HepG2 (cell line): ENCODE data around the gene FAM53B. TPM values are rescaled to one million over a fixed set of nuclear protein-coding genes. Genes with fewer than 3 reads are reported as not detected.

Experiments
- ATAC-seq: fragments of 200-7000 bp; cut with Tn5 transposase; 3 replicates; pipeline ENCODE4 v1.9.1; 2020; ENCODE audit warnings: mild to moderate bottlenecking, moderate library complexity
- BruUV-seq: library from RNA; stranded (reverse); fragments of 400-500 nt; replicated peaks from 2 replicates; lab custom pipeline; 2021; lab: Mats Ljungman, UMichigan
- CTCF ChIA-PET: fragments of 300-600 bp; formaldehyde crosslinking; extraction: SDS; loops from one replicate; lab custom pipeline; 2021; ENCODE audit warnings: low total read pairs, inconsistent platforms, low intra/inter-chr PET ratio; lab: Yijun Ruan, JAX
- POLR2A ChIA-PET: fragments of 350-600 bp; sonication (Branson Sonifier 250); formaldehyde crosslinking; loops from one replicate; lab custom pipeline; 2020; ENCODE audit warnings: antibody characterized with exemption, inconsistent platforms; lab: Yijun Ruan, JAX
- DNase-seq: peaks from one replicate; pipeline ENCODE4 v3.0.0-alpha.2; 2015; ENCODE audit warnings: low spot score
- FAIRE-seq: peaks from 3 replicates; lab custom pipeline; 2011; peaks lifted over from hg19 to GRCh38; lab: Jason Lieb, UNC
- H2AFZ ChIP-seq: one replicate; pipeline ENCODE4 v1.6.1; 2011; ENCODE audit warnings: low read length, inconsistent platforms
- H3K27ac ChIP-seq: fragments of 300-600 bp; 3 replicates; pipeline ENCODE4 v1.8.0; 2011; ENCODE audit warnings: mixed run types, mild to moderate bottlenecking, mixed read lengths, low read length, inconsistent platforms; ENCODE audit not compliant: insufficient read depth; ENCODE audit errors: extremely low read length
- H3K27me3 ChIP-seq, 2 experiments: fragments of 200-600 bp in 1 of 2; 2 replicates in 1 of 2; 3 replicates in 1 of 2; pipeline versions ENCODE4 v1.6.0 to v1.8.0; 2011; ENCODE audit warnings: low read length in 2 of 2, mild to moderate bottlenecking in 2 of 2, moderate library complexity in 2 of 2, inconsistent platforms in 1 of 2; ENCODE audit not compliant: insufficient read depth in 2 of 2, control insufficient read depth in 1 of 2
- H3K36me3 ChIP-seq, 2 experiments: fragments of 200-600 bp in 1 of 2; replicated peaks in 1 of 2; 2 replicates in 1 of 2; 3 replicates in 1 of 2; pipeline versions ENCODE4 v1.5.1 to v1.8.0; 2011; ENCODE audit warnings: low read length in 2 of 2, inconsistent platforms in 1 of 2; ENCODE audit not compliant: insufficient read depth in 2 of 2, control insufficient read depth in 1 of 2
- H3K4me1 ChIP-seq: 2 replicates; pipeline ENCODE4 v1.5.1; 2012; ENCODE audit warnings: low read length, inconsistent platforms; ENCODE audit not compliant: insufficient read depth
- H3K4me2 ChIP-seq: 2 replicates; pipeline ENCODE4 v1.6.0; 2011; ENCODE audit warnings: low read depth, low read length, inconsistent platforms
- H3K4me3 ChIP-seq, 3 experiments: fragments of 200-600 bp in 1 of 3; sonication (generic), shearing (Covaris generic) in 1 of 3; replicated peaks in 1 of 3; 2 replicates each; pipeline ENCODE4 v1.5.1; 2011 to 2016; ENCODE audit warnings: low read length in 3 of 3, inconsistent platforms in 2 of 3, low read depth in 2 of 3, mild to moderate bottlenecking in 2 of 3, control low read depth in 1 of 3, mixed read lengths in 1 of 3; ENCODE audit not compliant: insufficient read depth in 1 of 3
- H3K79me2 ChIP-seq: one replicate; pipeline ENCODE4 v1.6.1; 2011; ENCODE audit warnings: low read length, inconsistent platforms; ENCODE audit not compliant: insufficient read depth
- H3K9ac ChIP-seq: 2 replicates; pipeline ENCODE4 v1.6.0; 2011; ENCODE audit warnings: mild to moderate bottlenecking, low read depth, low read length, inconsistent platforms; ENCODE audit not compliant: insufficient read depth
- H3K9me3 ChIP-seq: 2 replicates; pipeline ENCODE4 v1.5.1; 2012; ENCODE audit warnings: mild to moderate bottlenecking, low read length
- H4K20me1 ChIP-seq: 2 replicates; pipeline ENCODE4 v1.6.0; 2011; ENCODE audit warnings: inconsistent platforms, mild to moderate bottlenecking, low read length, moderate library complexity; ENCODE audit not compliant: insufficient read depth
- ARID4A ChIP-seq: sonication (generic); formaldehyde crosslinking; IDR thresholded peaks from 2 replicates; pipeline ENCODE4 v1.5.0; 2020; ENCODE audit warnings: mild to moderate bottlenecking, missing genetic modification reagents, borderline replicate concordance
- ARNT ChIP-seq: fragments of 450-650 bp; IDR thresholded peaks from 2 replicates; pipeline ENCODE4 v1.6.1; 2017
- CBX2 ChIP-seq, 2 experiments: fragments of 200-600 bp in 1 of 2; sonication (generic); formaldehyde crosslinking in 1 of 2; IDR thresholded peaks; 2 replicates each; pipeline versions ENCODE4 v1.7.0 to v1.8.1; 2018 to 2022; ENCODE audit warnings: low read depth in 2 of 2, low read length in 1 of 2, mild to moderate bottlenecking in 1 of 2, missing genetic modification reagents in 1 of 2
- CEBPB ChIP-seq: IDR thresholded peaks from 2 replicates; pipeline ENCODE4 v1.6.1; 2011; ENCODE audit warnings: low read depth, low read length, improper control_type of control experiment, borderline replicate concordance
- KAT7 ChIP-seq: IDR thresholded peaks from 2 replicates; pipeline ENCODE4 v1.6.1; 2018; ENCODE audit warnings: borderline replicate concordance, missing compliant biosample characterization
- KDM4B ChIP-seq: sonication (generic); formaldehyde crosslinking; IDR thresholded peaks from 2 replicates; pipeline ENCODE4 v1.4.0; 2020; ENCODE audit warnings: missing genetic modification reagents
- KLF16 ChIP-seq, 2 experiments: sonication (generic) in 1 of 2; formaldehyde crosslinking in 1 of 2; IDR thresholded peaks; 2 replicates each; pipeline versions ENCODE4 v1.6.1 to v1.8.0; 2016 to 2023; ENCODE audit warnings: missing genetic modification reagents in 2 of 2, missing compliant biosample characterization in 1 of 2
- NFIC ChIP-seq: IDR thresholded peaks from 2 replicates; pipeline ENCODE4 v1.6.1; 2012; ENCODE audit warnings: mild to moderate bottlenecking, low read length, inconsistent platforms
- NR2F1 ChIP-seq, 2 experiments: fragments of 450-650 bp in 1 of 2; formaldehyde crosslinking in 1 of 2; IDR thresholded peaks; 2 replicates each; pipeline versions ENCODE4 v1.5.0 to v1.6.1; 2016 to 2020; ENCODE audit warnings: mild to moderate bottlenecking in 1 of 2, missing compliant biosample characterization in 1 of 2, missing genetic modification reagents in 1 of 2, moderate library complexity in 1 of 2
- SNAPC5 ChIP-seq: sonication (generic); formaldehyde crosslinking; IDR thresholded peaks from 2 replicates; pipeline ENCODE4 v1.8.1; 2023; ENCODE audit warnings: mild to moderate bottlenecking, missing genetic modification reagents, borderline replicate concordance
- TP53 ChIP-seq: sonication (generic); formaldehyde crosslinking; conservative IDR thresholded peaks from 2 replicates; pipeline ENCODE4 v1.4.0; 2020; ENCODE audit warnings: missing genetic modification reagents
- ZBTB3 ChIP-seq: sonication (generic); formaldehyde crosslinking; IDR thresholded peaks from 2 replicates; pipeline ENCODE4 v1.4.0; 2020; ENCODE audit warnings: low read depth, mild to moderate bottlenecking, moderate library complexity, missing genetic modification reagents, borderline replicate concordance
- ZBTB49 ChIP-seq: sonication (generic); formaldehyde crosslinking; IDR thresholded peaks from 2 replicates; pipeline ENCODE4 v1.4.0; 2020; ENCODE audit warnings: missing genetic modification reagents, borderline replicate concordance
- ZNF589 ChIP-seq: sonication (generic); formaldehyde crosslinking; conservative IDR thresholded peaks from 2 replicates; pipeline ENCODE4 v1.8.0; 2022; ENCODE audit warnings: mild to moderate bottlenecking, moderate library complexity, missing genetic modification reagents
- ZSCAN25 ChIP-seq: sonication (generic); formaldehyde crosslinking; IDR thresholded peaks from 2 replicates; pipeline ENCODE4 v1.8.0; 2022; ENCODE audit warnings: mild to moderate bottlenecking, missing genetic modification reagents
- WGBS: methylation state at CpG from one replicate; pipeline ENCODE4 v1.1.6; 2017; ENCODE audit warnings: low lambda C conversion rate; 5-methylcytosine and 5-hydroxymethylcytosine counted together
- in situ Hi-C: cut with HindIII; loops from 2 replicates; pipeline ENCODE4 v1.10.0; 2017; ENCODE audit warnings: low pct_unique_long_range_greater_than_20kb; ENCODE audit not compliant: extremely low pct_ligation_motif_present
- intact Hi-C: fragments of 100-400 bp; cut with micrococcal nuclease; formaldehyde crosslinking; loops from one replicate; pipeline ENCODE4 v1.10.0; 2022; ENCODE audit not compliant: unreplicated experiment
- polyA plus RNA-seq, 8 experiments: library from polyadenylated mRNA; depleted of rRNA in 3 of 8; stranded (reverse) in 7 of 8; unstranded in 1 of 8; fragments of >200 nt; fragmentation: Illumina TruSeq in 4 of 8; extraction: Trizol in 4 of 8; gene quantifications; 2 replicates each; pipeline versions ENCODE4 v1.2.1 to v1.2.3, GENCODE V29; 2011 to 2016; ENCODE audit warnings: low read depth in 4 of 8, missing spikeins in 1 of 8, mixed read lengths in 1 of 8; ENCODE audit not compliant: insufficient read depth in 1 of 8
- total RNA-seq, 5 experiments: library from RNA; depleted of rRNA; stranded (reverse); fragments of >200 nt; fragmentation: Illumina TruSeq; extraction: Trizol; gene quantifications; 2 replicates each; pipeline ENCODE4 v1.2.3, GENCODE V29; 2016; ENCODE audit warnings: low read depth in 1 of 5

Gene FAM53B
- total and polyA plus RNA-seq, 2 of the 13 experiments (the other 11 are each of a cell fraction or from before 2014, with no cell fraction given), result 6.4 to 19.3 TPM

- H4K20me1 ChIP-seq, result peaks cover 6% of the 10 kb centered on the region; the same call in 1 of the 2 replicates
- POLR2A ChIA-PET, result no interaction called here
- WGBS, result 88% methylated on average over 9 of the region's 9 CpGs
- H3K9ac ChIP-seq, result no peak overlapping the region
- DNase-seq (no peak), ATAC-seq (no peak), FAIRE-seq (no peak)
- no peaks in the 10 kb centered on the region for H3K27me3 ChIP-seq
- H2AFZ ChIP-seq, result no peak overlapping the region
- BruUV-seq, result no TSS peak
- in situ Hi-C loops (no loop called here), intact Hi-C loops (no loop called here)
- no peak overlapping the region for H3K4me2 ChIP-seq
- no peaks in the 10 kb centered on the region for H3K9me3 ChIP-seq
- no peak overlapping the region for H3K4me3 ChIP-seq
- TF ChIP-seq CBX2 (IDR thresholded peaks at IDR 0.05; ENCODE audit: low read depth, low read length) (no peak), CBX2 (CRISPR knock-in tag; IDR thresholded peaks at IDR 0.05; ENCODE audit: low read depth) (no peak), ZBTB3 (CRISPR knock-in tag) (no peak), CEBPB (no peak), ZBTB49 (no peak), NFIC (no peak), ARNT (no peak), ZNF589 (CRISPR knock-in tag) (no peak), KDM4B (no peak), ZSCAN25 (CRISPR knock-in tag) (no peak), TP53 (no peak), KLF16 (CRISPR knock-in tag; IDR thresholded peaks at IDR 0.05) (no peak), SNAPC5 (CRISPR knock-in tag) (no peak), ARID4A (CRISPR knock-in tag) (no peak), NR2F1 (CRISPR knock-in tag; IDR thresholded peaks at IDR 0.05) (no peak), KAT7 (no peak)
- H3K79me2 ChIP-seq, result no peaks in the 10 kb centered on the region
- no peak overlapping the region for H3K27ac ChIP-seq
- peaks cover 53% of the 10 kb centered on the region for H3K4me1 ChIP-seq
- H3K36me3 ChIP-seq, result peaks cover 0 to 2% of the 10 kb centered on the region in 2 experiments; a peak in 3 of 5 replicates
- CTCF ChIA-PET, result no interaction called here
Observed at GRCh38 chr10:124648738-124649137, 95.4 kb downstream of the FAM53B start.
